ENCODE data around the gene HAVCR2. TPM values are rescaled to one million over a fixed set of nuclear protein-coding genes. Genes with fewer than 3 reads are reported as not detected.

Gene HAVCR2
- total and polyA plus RNA-seq, 9 of the 15 experiments (the other 6 are each of a cell fraction or from before 2014, with no cell fraction given), result 0.04 to 0.11 (median 0.06) TPM; not detected in 5

GRCh38 chr5:157142317-157143126 lies 33.7 kb upstream of the HAVCR2 start, which contains the start of gene MED7 (continued):
- no peak for TF ChIP-seq ZNF165 (CRISPR knock-in tag; IDR thresholded peaks at IDR 0.05; ENCODE audit: borderline replicate concordance)
- TF ChIP-seq, protein P1, sequence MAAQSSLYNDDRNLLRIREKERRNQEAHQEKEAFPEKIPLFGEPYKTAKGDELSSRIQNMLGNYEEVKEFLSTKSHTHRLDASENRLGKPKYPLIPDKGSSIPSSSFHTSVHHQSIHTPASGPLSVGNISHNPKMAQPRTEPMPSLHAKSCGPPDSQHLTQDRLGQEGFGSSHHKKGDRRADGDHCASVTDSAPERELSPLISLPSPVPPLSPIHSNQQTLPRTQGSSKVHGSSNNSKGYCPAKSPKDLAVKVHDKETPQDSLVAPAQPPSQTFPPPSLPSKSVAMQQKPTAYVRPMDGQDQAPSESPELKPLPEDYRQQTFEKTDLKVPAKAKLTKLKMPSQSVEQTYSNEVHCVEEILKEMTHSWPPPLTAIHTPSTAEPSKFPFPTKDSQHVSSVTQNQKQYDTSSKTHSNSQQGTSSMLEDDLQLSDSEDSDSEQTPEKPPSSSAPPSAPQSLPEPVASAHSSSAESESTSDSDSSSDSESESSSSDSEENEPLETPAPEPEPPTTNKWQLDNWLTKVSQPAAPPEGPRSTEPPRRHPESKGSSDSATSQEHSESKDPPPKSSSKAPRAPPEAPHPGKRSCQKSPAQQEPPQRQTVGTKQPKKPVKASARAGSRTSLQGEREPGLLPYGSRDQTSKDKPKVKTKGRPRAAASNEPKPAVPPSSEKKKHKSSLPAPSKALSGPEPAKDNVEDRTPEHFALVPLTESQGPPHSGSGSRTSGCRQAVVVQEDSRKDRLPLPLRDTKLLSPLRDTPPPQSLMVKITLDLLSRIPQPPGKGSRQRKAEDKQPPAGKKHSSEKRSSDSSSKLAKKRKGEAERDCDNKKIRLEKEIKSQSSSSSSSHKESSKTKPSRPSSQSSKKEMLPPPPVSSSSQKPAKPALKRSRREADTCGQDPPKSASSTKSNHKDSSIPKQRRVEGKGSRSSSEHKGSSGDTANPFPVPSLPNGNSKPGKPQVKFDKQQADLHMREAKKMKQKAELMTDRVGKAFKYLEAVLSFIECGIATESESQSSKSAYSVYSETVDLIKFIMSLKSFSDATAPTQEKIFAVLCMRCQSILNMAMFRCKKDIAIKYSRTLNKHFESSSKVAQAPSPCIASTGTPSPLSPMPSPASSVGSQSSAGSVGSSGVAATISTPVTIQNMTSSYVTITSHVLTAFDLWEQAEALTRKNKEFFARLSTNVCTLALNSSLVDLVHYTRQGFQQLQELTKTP (IDR thresholded peaks at IDR 0.05; ENCODE audit: low read depth in 1 of 2, partially characterized antibody in 2 of 2), result no peak
- TF ChIP-seq, protein P2, sequence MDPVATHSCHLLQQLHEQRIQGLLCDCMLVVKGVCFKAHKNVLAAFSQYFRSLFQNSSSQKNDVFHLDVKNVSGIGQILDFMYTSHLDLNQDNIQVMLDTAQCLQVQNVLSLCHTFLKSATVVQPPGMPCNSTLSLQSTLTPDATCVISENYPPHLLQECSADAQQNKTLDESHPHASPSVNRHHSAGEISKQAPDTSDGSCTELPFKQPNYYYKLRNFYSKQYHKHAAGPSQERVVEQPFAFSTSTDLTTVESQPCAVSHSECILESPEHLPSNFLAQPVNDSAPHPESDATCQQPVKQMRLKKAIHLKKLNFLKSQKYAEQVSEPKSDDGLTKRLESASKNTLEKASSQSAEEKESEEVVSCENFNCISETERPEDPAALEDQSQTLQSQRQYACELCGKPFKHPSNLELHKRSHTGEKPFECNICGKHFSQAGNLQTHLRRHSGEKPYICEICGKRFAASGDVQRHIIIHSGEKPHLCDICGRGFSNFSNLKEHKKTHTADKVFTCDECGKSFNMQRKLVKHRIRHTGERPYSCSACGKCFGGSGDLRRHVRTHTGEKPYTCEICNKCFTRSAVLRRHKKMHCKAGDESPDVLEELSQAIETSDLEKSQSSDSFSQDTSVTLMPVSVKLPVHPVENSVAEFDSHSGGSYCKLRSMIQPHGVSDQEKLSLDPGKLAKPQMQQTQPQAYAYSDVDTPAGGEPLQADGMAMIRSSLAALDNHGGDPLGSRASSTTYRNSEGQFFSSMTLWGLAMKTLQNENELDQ (CRISPR knock-in tag; IDR thresholded peaks at IDR 0.05; ENCODE audit: borderline replicate concordance), result no peak
- TF ChIP-seq SAFB2 (IDR thresholded peaks at IDR 0.05; ENCODE audit: borderline replicate concordance, low read depth, low read length, severe bottlenecking), result no peak
- no peak for TF ChIP-seq NONO (IDR thresholded peaks at IDR 0.05; ENCODE audit: low read depth in 2 of 2, low read length in 1 of 2)
- TF ChIP-seq ZNF449 (CRISPR knock-in tag; IDR thresholded peaks at IDR 0.05), result no peak
- TF ChIP-seq, protein P3, sequence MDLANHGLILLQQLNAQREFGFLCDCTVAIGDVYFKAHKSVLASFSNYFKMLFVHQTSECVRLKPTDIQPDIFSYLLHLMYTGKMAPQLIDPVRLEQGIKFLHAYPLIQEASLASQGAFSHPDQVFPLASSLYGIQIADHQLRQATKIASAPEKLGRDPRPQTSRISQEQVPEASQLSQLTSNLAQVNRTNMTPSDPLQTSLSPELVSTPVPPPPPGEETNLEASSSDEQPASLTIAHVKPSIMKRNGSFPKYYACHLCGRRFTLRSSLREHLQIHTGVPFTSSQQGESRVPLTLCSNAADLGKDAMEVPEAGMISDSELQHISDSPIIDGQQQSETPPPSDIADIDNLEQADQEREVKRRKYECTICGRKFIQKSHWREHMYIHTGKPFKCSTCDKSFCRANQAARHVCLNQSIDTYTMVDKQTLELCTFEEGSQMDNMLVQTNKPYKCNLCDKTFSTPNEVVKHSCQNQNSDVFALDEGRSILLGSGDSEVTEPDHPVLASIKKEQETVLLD (IDR thresholded peaks at IDR 0.05), result no peak
- TF ChIP-seq ZBTB33 (CRISPR knock-in tag; IDR thresholded peaks at IDR 0.05), result no peak
- TF ChIP-seq ZNF24 (IDR thresholded peaks at IDR 0.05), result no peak; the same call in 1 of the 2 replicates
- no peak for TF ChIP-seq PML (IDR thresholded peaks at IDR 0.05; ENCODE audit: low read length)
- TF ChIP-seq MLX (CRISPR knock-in tag; conservative IDR thresholded peaks at IDR 0.05), result no peak
- no peak for TF ChIP-seq NCOA2 (IDR thresholded peaks at IDR 0.05; ENCODE audit: partially characterized antibody in 2 of 2)
- TF ChIP-seq ZBED1 (IDR thresholded peaks at IDR 0.05), result 0 out of 2 replicates have a peak, but pooled peaks have one; percentile 44

All from K562 (cell line).